HG02870 (cell line): ENCODE measurements around the gene CNDP1.
"Not testable (repeated sequence)": the region's sequence is repeated elsewhere in the genome, so short reads cannot be mapped to it uniquely, and the experiment has no call there.

ENCODE experiments used
- ATAC-seq: cut with Tn5 transposase; IDR thresholded peaks from one replicate; pipeline ENCODE4 v1.9.1; 2021; ENCODE audit warnings: mild to moderate bottlenecking, moderate library complexity; ENCODE audit not compliant: unreplicated experiment

CNDP1 gene

GRCh38 chr18:74519320-74520095, 14.8 kb upstream of the CNDP1 start:
- no peak for ATAC-seq

DNA sequence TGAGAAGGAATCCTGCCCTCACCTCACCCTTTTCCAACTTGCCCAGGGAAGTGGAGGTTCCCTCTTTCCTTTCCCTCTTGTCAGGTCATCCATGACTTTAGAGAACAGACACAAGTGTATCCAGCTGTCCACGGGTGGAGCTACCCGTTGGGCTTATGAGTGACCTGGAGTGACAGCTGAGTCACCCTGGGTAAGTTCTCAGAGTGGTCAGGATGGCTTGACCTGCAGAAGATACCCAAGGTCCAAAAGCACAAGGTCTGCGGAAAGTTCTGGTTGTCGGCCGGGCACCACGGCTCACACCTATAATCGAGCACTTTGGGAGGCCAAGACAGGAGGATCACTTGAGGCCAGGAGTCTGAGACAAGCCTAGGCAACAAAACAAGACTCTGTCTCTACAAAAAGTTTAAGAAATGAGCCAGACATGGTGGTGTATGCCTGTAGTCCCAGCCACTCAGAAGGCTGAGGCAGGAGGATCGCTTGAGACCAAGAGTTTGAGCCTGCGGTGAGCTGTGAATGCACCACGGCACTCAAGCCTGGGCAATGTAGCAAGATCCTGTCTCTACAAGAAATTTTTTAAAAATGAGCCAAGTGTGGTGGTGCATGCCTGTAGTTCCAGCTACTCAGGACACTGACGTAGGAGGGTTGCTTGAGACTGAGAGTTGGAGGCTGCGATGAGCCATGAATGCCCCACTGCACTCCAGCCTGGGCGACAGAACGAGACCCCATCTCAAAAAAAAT, 14.0 kb upstream of the CNDP1 start:
- ATAC-seq, result no peak

- no peak for ATAC-seq
These were observed 13.1 kb upstream of the CNDP1 start for GRCh38 chr18:74521068-74521725.

GRCh38 chr18:74522635-74523548, 11.4 kb upstream of the CNDP1 start:
- no peak for ATAC-seq

DNA sequence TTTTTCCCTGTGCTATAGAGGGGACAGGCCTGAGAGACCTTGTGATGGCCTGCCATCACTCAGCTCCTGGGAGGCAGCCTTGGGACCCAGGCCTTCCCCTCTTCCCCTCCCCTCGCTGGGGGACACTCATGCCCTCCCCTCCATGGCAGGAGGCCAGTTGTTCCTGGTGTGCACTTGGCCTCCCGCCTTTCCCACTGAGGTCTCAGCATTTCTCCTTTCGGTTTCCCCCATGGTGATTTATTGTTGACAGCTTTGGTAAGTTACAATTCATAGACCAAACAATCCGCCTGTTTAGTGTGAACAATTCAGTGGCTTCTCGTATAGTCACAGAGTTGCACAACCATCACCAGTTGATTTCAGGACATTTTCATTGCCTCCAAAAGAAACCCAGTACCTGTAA, 10.2 kb upstream of the CNDP1 start:
- ATAC-seq, result no peak

GRCh38 chr18:74524915-74525314, 9.4 kb upstream of the CNDP1 start:
- ATAC-seq, result not testable (repeated sequence)

GRCh38 chr18:74525741-74526140, 8.6 kb upstream of the CNDP1 start:
- no peak for ATAC-seq

DNA sequence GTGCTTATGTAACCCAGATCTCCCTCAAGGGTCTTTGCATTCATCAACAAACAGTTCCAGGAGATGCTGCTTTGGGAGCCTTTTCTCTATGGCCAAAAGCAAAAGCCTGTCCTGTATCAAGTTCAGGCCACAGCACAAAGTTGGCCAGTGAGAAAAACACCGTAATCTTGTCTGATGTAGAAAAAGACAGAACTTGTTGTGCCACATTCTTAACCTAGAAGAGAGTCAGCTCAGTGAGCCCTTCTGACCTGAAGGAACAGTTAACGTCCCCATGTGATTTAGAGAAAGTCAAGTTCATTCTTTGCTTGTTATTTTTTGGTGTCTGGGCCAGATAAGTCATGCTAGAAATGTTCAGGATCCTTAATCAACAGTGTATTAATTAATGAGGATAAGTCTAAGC, 7.8 kb upstream of the CNDP1 start:
- no peak for ATAC-seq

DNA sequence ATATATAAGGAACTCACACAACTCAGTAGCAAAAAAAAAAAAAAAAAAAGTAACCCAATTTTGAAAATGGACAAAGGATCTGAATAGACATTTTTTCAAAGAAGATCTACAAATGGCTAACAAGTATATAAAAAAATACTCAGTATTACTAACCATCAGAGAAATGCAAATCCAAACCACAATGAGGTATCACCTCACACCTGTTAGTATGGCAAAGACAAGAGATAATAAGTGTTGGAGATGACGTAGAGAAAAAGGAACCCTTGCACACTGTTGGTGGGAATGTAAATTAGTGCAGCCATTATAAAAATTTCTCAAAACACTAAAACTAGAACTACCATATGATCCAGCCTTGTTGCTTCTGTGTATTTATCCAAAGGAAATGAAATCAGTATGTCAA, 5.8 kb upstream of the CNDP1 start:
- ATAC-seq, result peak; percentile 73

DNA sequence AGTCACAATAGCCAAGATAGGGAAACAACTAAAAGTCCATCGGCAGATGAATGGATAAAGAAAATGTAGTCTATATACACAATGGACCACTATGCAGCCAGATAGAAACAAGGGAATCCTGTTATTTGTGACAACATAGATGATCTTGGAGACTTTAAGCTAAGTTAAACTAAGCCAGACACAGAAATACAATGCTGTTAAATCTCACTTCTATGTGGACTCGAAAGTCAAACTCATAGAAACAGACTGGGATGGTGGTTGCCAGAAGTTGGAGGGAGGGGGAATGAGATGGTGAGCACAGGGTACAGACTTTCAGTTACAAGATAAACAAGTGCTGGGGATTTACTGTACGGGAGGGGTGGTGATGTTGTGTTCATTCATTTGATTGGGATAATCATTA, 5.4 kb upstream of the CNDP1 start:
- no peak for ATAC-seq

DNA sequence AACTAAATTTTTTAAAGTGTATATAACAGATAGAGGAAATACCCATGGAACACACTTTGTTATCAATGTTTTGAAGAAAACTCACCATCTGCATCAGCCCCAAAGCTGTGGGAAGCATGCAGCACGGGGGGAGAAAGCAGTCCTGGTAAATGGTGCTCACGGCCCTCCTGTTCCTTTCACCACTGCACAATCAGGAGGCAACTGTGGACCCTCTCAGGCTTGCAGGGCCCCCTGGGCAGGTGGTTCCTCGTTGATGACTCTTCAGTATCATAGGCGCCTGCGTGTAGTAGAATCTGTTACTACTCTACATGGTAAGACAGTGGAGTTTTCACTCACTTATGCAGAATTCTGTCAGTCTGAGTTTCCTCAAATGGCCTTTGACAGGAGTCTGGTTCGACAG, 4.9 kb upstream of the CNDP1 start:
- no peak for ATAC-seq

DNA sequence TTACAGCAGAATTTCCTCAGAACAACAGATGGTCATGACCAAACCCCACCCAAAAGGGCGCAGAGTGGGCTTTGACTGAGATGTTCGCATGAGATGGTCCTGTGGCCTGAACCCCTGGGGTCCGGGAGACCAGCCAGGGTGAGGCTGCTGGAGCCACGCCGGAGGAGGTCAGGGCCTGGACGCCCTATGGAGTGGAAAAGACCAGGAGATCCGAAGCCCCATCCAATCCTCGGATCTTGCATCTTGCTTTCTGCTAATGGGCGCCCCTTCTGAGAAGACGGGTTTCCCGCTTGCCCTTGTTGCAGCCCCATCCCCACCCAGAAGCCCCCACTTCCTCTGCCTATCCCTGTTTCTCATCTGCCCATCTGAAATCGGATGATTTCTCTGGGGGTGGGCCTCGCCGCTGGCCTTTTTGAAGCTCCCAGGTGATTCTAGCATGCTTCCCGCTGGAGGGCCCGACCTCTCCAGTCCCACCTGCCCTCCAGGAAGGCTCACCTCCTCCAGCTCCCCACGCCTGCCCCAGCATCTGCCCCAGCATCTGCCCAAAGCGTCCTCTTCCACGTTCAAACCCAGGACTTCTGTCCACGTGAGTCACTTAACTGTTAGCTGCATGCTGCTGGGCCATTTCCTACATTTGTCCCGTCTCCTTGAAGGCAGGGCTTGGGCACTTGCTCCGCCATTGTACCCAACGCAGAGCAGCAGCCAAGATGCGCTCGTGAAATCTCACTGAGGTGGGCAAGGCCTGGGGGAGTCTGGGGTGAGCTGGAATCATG, 4.3 kb upstream of the CNDP1 start:
- no peak for ATAC-seq

GRCh38 chr18:74530584-74530862, 3.8 kb upstream of the CNDP1 start:
- no peak for ATAC-seq

GRCh38 chr18:74531043-74531442, 3.3 kb upstream of the CNDP1 start:
- ATAC-seq, result no peak

DNA sequence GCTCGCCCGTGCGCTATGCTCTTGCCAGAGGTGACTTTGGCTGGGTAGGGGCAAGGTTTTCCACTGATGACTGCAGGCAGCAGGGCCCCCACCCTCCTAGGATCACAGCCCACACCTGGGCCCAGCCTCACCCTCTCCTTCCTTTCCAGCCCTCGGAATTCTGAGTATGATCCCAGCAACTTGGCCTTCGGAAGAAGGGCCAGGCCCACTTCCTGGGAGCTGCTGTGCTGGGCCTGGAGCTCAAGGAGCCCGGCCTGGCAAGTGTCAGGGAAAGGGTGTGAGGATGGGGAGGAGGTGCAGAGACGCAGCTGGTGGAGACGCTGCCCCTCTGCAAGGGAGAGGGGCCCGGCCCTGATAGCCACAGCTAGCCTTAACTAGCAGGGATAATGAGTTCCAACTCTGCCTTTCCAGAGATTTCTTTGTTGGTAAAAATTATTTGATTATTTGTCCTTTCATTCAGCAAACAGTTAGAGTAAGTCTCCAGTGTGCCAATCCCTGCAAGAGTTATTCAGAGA, 1.7 kb upstream of the CNDP1 start:
- ATAC-seq, result no peak

- no peak for ATAC-seq
These were observed 634 bp upstream of the CNDP1 start for GRCh38 chr18:74533666-74534065.

DNA sequence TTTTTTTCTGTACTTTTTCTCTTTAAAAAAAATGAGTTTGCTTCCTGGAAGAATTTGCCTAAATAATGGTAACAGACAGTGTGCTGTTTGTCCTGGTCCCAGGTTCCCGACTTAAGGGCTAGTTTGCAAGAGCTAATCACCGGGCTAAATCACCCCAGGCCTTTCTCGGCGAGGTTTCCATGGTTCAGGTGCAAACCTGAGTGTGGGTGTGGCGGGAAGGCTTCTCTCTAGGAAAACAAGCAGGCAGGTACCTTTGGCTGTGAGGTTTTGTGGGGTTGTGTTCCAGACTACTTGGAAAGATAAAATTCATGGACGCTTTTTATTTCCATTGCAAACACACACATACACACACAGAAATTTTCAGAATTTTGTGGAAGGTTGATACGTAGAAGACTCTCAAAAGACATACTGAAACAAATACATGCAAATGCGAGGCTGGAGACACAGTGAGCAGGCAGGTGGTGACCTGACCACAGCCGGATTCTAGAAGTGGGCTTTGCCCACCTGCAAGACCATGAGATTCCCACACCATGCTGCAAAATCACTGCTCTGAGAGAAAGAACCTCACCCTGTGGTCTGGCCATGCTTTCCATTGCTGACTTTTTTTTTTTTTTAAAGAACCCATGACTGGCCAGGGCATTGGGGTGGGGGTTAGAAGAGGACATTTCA, 815 bp downstream of the CNDP1 start:
- ATAC-seq, result peak; percentile 91

- ATAC-seq, result no peak
These were observed 5.0 kb downstream of the CNDP1 start for GRCh38 chr18:74539289-74539688.

GRCh38 chr18:74540652-74541421, 6.5 kb downstream of the CNDP1 start:
- peak; percentile 60 for ATAC-seq
